Measurements from ENCODE around the gene APRT. TPM values are rescaled to one million over a fixed set of nuclear protein-coding genes. Genes with fewer than 3 reads are reported as not detected.

The APRT gene
- total RNA-seq, 2 experiments from 2014 or later: 129 to 136 TPM

DNA sequence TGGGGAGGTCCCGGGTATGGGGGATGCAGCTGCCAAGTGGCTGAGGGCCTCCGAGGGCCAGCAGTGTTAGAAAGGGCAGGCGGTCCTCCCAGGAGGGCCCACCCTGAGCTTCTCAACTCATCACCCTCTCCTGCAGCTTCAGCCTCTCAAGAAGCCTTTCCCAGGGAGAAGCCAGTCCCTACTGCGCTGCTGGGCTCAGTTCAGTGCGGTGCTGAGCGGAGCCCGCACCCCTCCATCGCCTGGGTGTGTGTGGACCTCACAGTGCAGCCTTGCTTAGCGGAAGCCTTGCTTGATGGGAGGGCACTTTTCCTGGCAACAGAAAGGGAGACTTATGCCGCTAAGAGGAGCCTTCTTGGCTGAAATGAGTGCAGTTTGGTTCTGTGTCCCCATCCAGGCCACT lies 3.5 kb upstream of the APRT start:
- Mint-ChIP-seq H3K27me3 (no peaks in the 10 kb centered on the region), H3K4me1 (peaks cover 15% of the 10 kb centered on the region), H3K9me3 (no peaks in the 10 kb centered on the region), H3K36me3 (ENCODE audit: low read depth) (peaks cover 3% of the 10 kb centered on the region), H3K4me3 (no peak overlapping the region), H3K27ac (no peak overlapping the region)
- ChIA-PET CTCF (interaction anchor here (3.4 kb wide), 1 partner anchor 43 kb away, joined by 10 read pairs; no protein-coding TSS in a partner anchor), POLR2A (no interaction called here)
- DNase-seq: no peak

GRCh38 chr16:88814144-88814502 lies 2.4 kb upstream of the APRT start:
- no peak overlapping the region for H3K4me3 Mint-ChIP-seq
- H3K27me3 Mint-ChIP-seq: no peaks in the 10 kb centered on the region
- H3K27ac Mint-ChIP-seq: no peak overlapping the region
- H3K36me3 Mint-ChIP-seq (ENCODE audit: low read depth): peaks cover 10% of the 10 kb centered on the region
- DNase-seq: no peak
- ChIA-PET CTCF (interaction anchor here (1.2 to 1.5 kb wide), 2 partner anchors 77 to 194 kb away, joined by 3 read pairs; no protein-coding TSS in a partner anchor), POLR2A (no interaction called here)
- H3K4me1 Mint-ChIP-seq: peaks cover 23% of the 10 kb centered on the region
- no peaks in the 10 kb centered on the region for H3K9me3 Mint-ChIP-seq

DNA sequence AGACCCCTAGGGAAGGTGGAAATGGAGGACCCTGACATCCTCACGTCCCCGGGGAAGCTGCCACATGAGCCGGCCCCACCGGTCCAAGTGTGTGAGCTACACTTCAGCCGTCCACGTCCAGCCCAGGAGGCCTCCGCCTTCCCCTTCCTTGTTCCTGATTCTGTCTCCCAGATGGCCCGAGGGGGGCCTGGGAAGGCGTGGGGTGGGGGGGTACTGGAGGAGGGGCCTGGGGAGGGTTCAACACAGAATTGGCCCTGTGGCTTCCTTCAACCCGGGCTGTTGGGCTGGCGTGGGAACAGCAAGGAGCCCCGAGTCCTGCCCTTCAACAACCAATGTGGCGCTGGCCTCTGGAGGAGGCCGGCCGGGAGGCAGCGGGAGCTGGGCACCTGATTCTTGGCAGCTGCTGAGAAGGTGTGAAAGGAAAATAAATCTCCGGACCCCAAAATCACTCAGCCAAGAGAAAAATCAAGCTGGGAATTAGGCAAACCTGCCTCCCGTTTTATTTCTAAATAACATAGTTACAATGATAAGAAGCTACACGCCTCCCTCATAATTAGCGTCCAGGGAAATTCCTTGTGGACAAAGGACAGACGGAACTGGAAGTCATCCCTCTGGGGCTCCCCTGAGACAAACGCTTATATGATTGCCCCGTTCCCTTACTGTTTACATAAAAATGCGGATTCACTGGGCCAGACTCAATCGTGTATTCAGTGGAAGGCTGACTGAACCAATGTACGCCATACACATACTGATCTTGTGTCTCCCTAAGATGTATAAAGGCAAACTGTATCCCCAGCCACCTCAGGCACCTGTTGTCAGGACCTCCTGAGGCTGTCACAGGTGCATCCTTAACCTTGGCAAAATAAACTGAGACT lies 1.8 kb upstream of the APRT start:
- POLR2A ChIA-PET: interaction anchor here (1.6 to 11.5 kb wide), 7 partner anchors 10 to 371 kb away, joined by 3 to 249 read pairs (median 20); partner anchors contain the start of genes CDT1, GALNS, MVD and PIEZO1
- Mint-ChIP-seq H3K4me1 (peaks cover 26% of the 10 kb centered on the region), H3K36me3 (ENCODE audit: low read depth) (peaks cover 13% of the 10 kb centered on the region), H3K27ac (peak overlapping the region; percentile 16), H3K9me3 (no peaks in the 10 kb centered on the region), H3K27me3 (no peaks in the 10 kb centered on the region), H3K4me3 (peak overlapping the region; percentile 21)
- CTCF ChIA-PET: interaction anchor here (0.8 to 5.0 kb wide), 10 partner anchors 9 to 404 kb away, joined by 3 to 36 read pairs (median 4); partner anchors contain the start of genes CDH15, GALNS, TRAPPC2L and ZNF778
- DNase-seq: no peak

- Mint-ChIP-seq H3K4me1 (peaks cover 31% of the 10 kb centered on the region), H3K27ac (peak overlapping the region; percentile 92), H3K27me3 (no peaks in the 10 kb centered on the region), H3K36me3 (ENCODE audit: low read depth) (peaks cover 21% of the 10 kb centered on the region), H3K4me3 (peak overlapping the region; percentile 92), H3K9me3 (no peaks in the 10 kb centered on the region)
- CTCF ChIA-PET: interaction anchor here (0.8 to 5.0 kb wide), 10 partner anchors 9 to 405 kb away, joined by 3 to 36 read pairs (median 5); partner anchors contain the start of genes CDH15, GALNS, TRAPPC2L and ZNF778
- POLR2A ChIA-PET: interaction anchor here (0.7 to 11.5 kb wide), 14 partner anchors 8 to 1061 kb away, joined by 3 to 249 read pairs (median 4); partner anchors contain the start of genes ACSF3, CDT1, GALNS and MVD
- peak; percentile 45 for DNase-seq
Observed at GRCh38 chr16:88812513-88813268, 963 bp upstream of the APRT start.

- Mint-ChIP-seq H3K4me3 (peak overlapping the region; percentile 92), H3K36me3 (ENCODE audit: low read depth) (peaks cover 31% of the 10 kb centered on the region), H3K27me3 (no peaks in the 10 kb centered on the region), H3K4me1 (peaks cover 33% of the 10 kb centered on the region), H3K9me3 (no peaks in the 10 kb centered on the region), H3K27ac (peak overlapping the region; percentile 88)
- ChIA-PET CTCF (interaction anchor here (1.7 to 5.0 kb wide), 6 partner anchors 27 to 406 kb away, joined by 4 to 36 read pairs (median 14); partner anchors contain the start of genes GALNS, TRAPPC2L and ZNF778), POLR2A (interaction anchor here (0.9 to 11.5 kb wide), 20 partner anchors 7 to 698 kb away, joined by 3 to 249 read pairs (median 4); partner anchors contain the start of genes ACSF3, CDT1, GALNS and MVD)
- DNase-seq: peak; percentile 72
Observed at GRCh38 chr16:88810912-88811768, 588 bp downstream of the APRT start.

GRCh38 chr16:88810166-88810911 lies 1.4 kb downstream of the APRT start:
- H3K36me3 Mint-ChIP-seq (ENCODE audit: low read depth): peaks cover 34% of the 10 kb centered on the region
- H3K9me3 Mint-ChIP-seq: no peaks in the 10 kb centered on the region
- peak overlapping the region; percentile 88 for H3K27ac Mint-ChIP-seq
- DNase-seq: no peak
- H3K27me3 Mint-ChIP-seq: no peaks in the 10 kb centered on the region
- H3K4me1 Mint-ChIP-seq: peaks cover 36% of the 10 kb centered on the region
- peak overlapping the region; percentile 92 for H3K4me3 Mint-ChIP-seq
- POLR2A ChIA-PET: interaction anchor here (0.9 to 11.5 kb wide), 18 partner anchors 9 to 699 kb away, joined by 3 to 249 read pairs (median 4); partner anchors contain the start of genes ACSF3, GALNS, PIEZO1 and TRAPPC2L
- CTCF ChIA-PET: interaction anchor here (1.7 to 5.0 kb wide), 5 partner anchors 26 to 73 kb away, joined by 4 to 36 read pairs (median 19); partner anchors contain the start of genes GALNS and TRAPPC2L

DNA sequence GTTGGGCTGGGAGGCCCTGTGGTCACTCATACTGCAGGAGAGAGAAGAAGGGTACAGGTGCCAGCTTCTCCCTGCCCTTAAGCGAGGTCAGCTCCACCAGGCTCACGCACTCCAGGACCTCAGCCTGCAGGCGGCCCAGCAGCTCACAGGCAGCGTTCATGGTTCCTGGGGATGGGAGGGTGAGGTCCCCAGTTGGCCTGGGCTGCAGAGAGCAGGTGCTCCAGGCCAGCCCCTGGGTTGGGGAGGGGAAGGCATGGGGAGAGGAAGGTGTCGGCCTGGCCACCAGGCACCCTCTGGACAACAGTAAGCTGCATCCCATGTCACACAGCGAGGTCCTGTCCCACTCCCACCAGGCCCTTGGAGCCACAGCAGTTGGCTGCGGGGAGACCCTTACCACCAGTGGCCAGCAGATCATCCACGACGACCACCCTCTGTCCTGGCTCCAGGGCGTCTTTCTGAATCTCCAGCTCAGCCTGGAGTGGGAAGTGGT lies 2.0 kb downstream of the APRT start:
- CTCF ChIA-PET: interaction anchor here (0.9 to 5.0 kb wide), 6 partner anchors 15 to 72 kb away, joined by 3 to 36 read pairs (median 14); partner anchors contain the start of genes GALNS and TRAPPC2L

DNA sequence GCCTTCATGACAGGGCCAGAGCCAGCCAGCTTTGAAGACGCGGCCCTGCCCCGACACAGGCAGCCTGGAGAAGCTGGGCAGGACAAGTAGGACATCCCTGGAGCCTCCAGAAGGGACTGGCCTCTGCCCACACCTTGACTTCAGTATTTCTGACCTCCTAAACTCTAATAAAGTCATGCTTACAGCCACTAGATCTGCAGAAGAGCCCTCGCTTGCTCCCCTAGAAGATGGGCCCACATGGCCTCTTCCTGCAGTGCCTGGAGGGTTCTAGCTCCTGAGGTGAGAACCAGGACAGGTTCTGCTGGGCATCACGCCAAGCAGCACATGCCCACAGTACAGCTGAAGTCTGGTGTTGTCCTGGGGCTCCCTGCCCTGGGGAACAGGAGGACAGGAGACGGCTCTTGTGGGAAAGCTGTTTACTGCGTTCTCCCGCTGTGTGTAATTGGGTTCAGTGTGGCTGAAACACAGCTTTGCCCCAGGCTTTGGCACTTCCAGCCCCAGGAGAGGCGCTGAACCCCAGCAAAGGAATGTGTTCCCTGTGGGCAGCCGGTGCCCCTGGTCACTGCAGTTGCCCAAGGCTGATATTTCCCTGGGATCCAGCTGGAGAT lies 2.6 kb downstream of the APRT start:
- H3K36me3 Mint-ChIP-seq (ENCODE audit: low read depth): peaks cover 42% of the 10 kb centered on the region
- H3K9me3 Mint-ChIP-seq: no peaks in the 10 kb centered on the region
- peak overlapping the region; percentile 92 for H3K4me3 Mint-ChIP-seq
- DNase-seq: no peak
- H3K27me3 Mint-ChIP-seq: no peaks in the 10 kb centered on the region
- peak overlapping the region; percentile 32 for H3K27ac Mint-ChIP-seq
- peaks cover 40% of the 10 kb centered on the region for H3K4me1 Mint-ChIP-seq
- ChIA-PET POLR2A (interaction anchor here (1.0 to 11.5 kb wide), 10 partner anchors 9 to 408 kb away, joined by 3 to 249 read pairs (median 5); partner anchors contain the start of genes ACSF3, GALNS, PIEZO1 and TRAPPC2L), CTCF (interaction anchor here (0.9 to 5.0 kb wide), 4 partner anchors 14 to 72 kb away, joined by 3 to 36 read pairs (median 15); partner anchors contain the start of genes GALNS and TRAPPC2L)

More for the DNA sequence above, 2.0 kb downstream of the APRT start:
- H3K27ac Mint-ChIP-seq: peak overlapping the region; percentile 88
- no peaks in the 10 kb centered on the region for H3K9me3 Mint-ChIP-seq
- H3K4me3 Mint-ChIP-seq: peak overlapping the region; percentile 92
- H3K36me3 Mint-ChIP-seq (ENCODE audit: low read depth): peaks cover 37% of the 10 kb centered on the region
- DNase-seq: no peak
- peaks cover 39% of the 10 kb centered on the region for H3K4me1 Mint-ChIP-seq
- POLR2A ChIA-PET: interaction anchor here (1.0 to 11.5 kb wide), 15 partner anchors 9 to 699 kb away, joined by 3 to 249 read pairs (median 4); partner anchors contain the start of genes ACSF3, GALNS, PIEZO1 and TRAPPC2L
- no peaks in the 10 kb centered on the region for H3K27me3 Mint-ChIP-seq

GRCh38 chr16:88807626-88808453 lies 3.9 kb downstream of the APRT start:
- Mint-ChIP-seq H3K4me1 (peaks cover 37% of the 10 kb centered on the region), H3K4me3 (peak overlapping the region; percentile 13), H3K27me3 (no peaks in the 10 kb centered on the region), H3K9me3 (no peaks in the 10 kb centered on the region), H3K27ac (peak overlapping the region; percentile 29), H3K36me3 (ENCODE audit: low read depth) (peaks cover 43% of the 10 kb centered on the region)
- no peak for DNase-seq
- ChIA-PET POLR2A (interaction anchor here (1.2 to 11.5 kb wide), 2 partner anchors 24 to 361 kb away, joined by 3 to 249 read pairs; partner anchors contain the start of gene PIEZO1), CTCF (no interaction called here)

GRCh38 chr16:88807142-88807625 lies 4.5 kb downstream of the APRT start:
- Mint-ChIP-seq H3K27ac (peak overlapping the region; percentile 10), H3K9me3 (no peaks in the 10 kb centered on the region), H3K4me3 (no peak overlapping the region), H3K27me3 (no peaks in the 10 kb centered on the region), H3K4me1 (peaks cover 36% of the 10 kb centered on the region), H3K36me3 (ENCODE audit: low read depth) (peaks cover 45% of the 10 kb centered on the region)
- DNase-seq: no peak
- ChIA-PET POLR2A (interaction anchor here (11.5 kb wide), 1 partner anchor 23 kb away, joined by 249 read pairs; the partner anchor contains the start of gene PIEZO1), CTCF (no interaction called here)
